Spleen (tissue), 11 donors: Measurements from ENCODE around the gene CHKB. TPM values are rescaled to one million over a fixed set of nuclear protein-coding genes. Genes with fewer than 3 reads are reported as not detected.

Experiments used
- DNase-seq: peaks from one replicate; pipeline ENCODE4 v3.0.0-alpha.2; 2020
- H3K27ac ChIP-seq, 8 donors: fragments of 200-600 bp; sonication (generic) in 7 of 8; 1 replicate in 4 of 8; 2 replicates in 4 of 8; pipeline versions ENCODE4 v1.5.0 to v1.8.0; 2016 to 2021; ENCODE audit warnings: inconsistent platforms in 4 of 8, mild to moderate bottlenecking in 4 of 8, moderate library complexity in 1 of 8
- H3K27me3 ChIP-seq, 7 donors: fragments of 200-600 bp; sonication (generic) in 6 of 7; replicated peaks in 1 of 7; 1 replicate in 4 of 7; 2 replicates in 3 of 7; pipeline versions ENCODE4 v1.5.0 to v1.8.0; 2016 to 2021; ENCODE audit warnings: inconsistent platforms in 3 of 7, mild to moderate bottlenecking in 1 of 7
- H3K36me3 ChIP-seq, 6 donors: fragments of 200-600 bp; sonication (generic) in 5 of 6; 1 replicate in 4 of 6; 2 replicates in 2 of 6; pipeline versions ENCODE4 v1.5.0 to v1.8.0; 2016 to 2021; ENCODE audit warnings: inconsistent platforms in 2 of 6
- H3K4me1 ChIP-seq, 6 donors: fragments of 200-600 bp; sonication (generic) in 5 of 6; 1 replicate in 3 of 6; 2 replicates in 3 of 6; pipeline versions ENCODE4 v1.5.0 to v1.8.0; 2016 to 2021; ENCODE audit warnings: inconsistent platforms in 3 of 6
- H3K4me3 ChIP-seq, 8 donors: fragments of 200-600 bp; sonication (generic) in 7 of 8; 1 replicate in 4 of 8; 2 replicates in 4 of 8; pipeline versions ENCODE4 v1.5.0 to v1.8.0; 2016 to 2021; ENCODE audit warnings: inconsistent platforms in 4 of 8, mild to moderate bottlenecking in 4 of 8, moderate library complexity in 2 of 8
- H3K9me3 ChIP-seq, 8 donors: fragments of 200-600 bp; sonication (generic) in 7 of 8; 1 replicate in 4 of 8; 2 replicates in 4 of 8; pipeline versions ENCODE4 v1.5.0 to v1.8.0; 2016 to 2021; ENCODE audit warnings: inconsistent platforms in 4 of 8
- POLR2A ChIP-seq, 3 donors: fragments of 450-650 bp; IDR thresholded peaks; one replicate each; pipeline ENCODE4 v1.5.1; 2017; ENCODE audit warnings: antibody characterized with exemption in 3 of 3, mild to moderate bottlenecking in 1 of 3
- POLR2AphosphoS5 ChIP-seq, 3 donors: sonication (generic); formaldehyde crosslinking; IDR thresholded peaks; one replicate each; pipeline ENCODE4 v1.5.1; 2017; ENCODE audit warnings: antibody characterized with exemption in 3 of 3
- WGBS, 5 donors: extraction: QIAGEN DNeasy Blood & Tissue Kit in 3 of 5; methylation state at CpG; one replicate each; pipeline versions ENCODE4 v1.1.5 to v1.1.7; 2013 to 2018; 5-methylcytosine and 5-hydroxymethylcytosine counted together
- intact Hi-C: fragments of 100-400 bp; cut with DNase I; formaldehyde crosslinking; loops from one replicate; pipeline ENCODE4 v1.15.0; 2023; ENCODE audit warnings: low total_unique reads
- polyA plus RNA-seq, 3 donors: library from polyadenylated mRNA; stranded (reverse); fragments of 200-250 nt; gene quantifications; one replicate each; pipeline ENCODE4 v1.2.1, GENCODE V29; 2013
- total RNA-seq, 7 donors: library from RNA; depleted of rRNA in 3 of 7; stranded (reverse); fragments of >200 nt in 3 of 7; fragmentation: NEBNext Ultra II Directional in 4 of 7; extraction: Animal tissue kit (Norgen Biotek cat#: 25700) in 4 of 7; gene quantifications; one replicate each; pipeline versions ENCODE4 v1.1.0 to v1.2.1, GENCODE V29; 2016 to 2021
- TF ChIP-seq, protein P1 (sequence below), 11 experiments: fragments of 200-600 bp in 7 of 11; fragments of 450-650 bp in 4 of 11; sonication (generic) in 4 of 11; IDR thresholded peaks in 8 of 11; conservative IDR thresholded peaks in 3 of 11; 1 replicate in 7 of 11; 2 replicates in 4 of 11; pipeline versions ENCODE4 v1.4.0 to v1.8.0; 2016 to 2021; ENCODE audit warnings: antibody characterized with exemption in 11 of 11, inconsistent platforms in 4 of 11, mild to moderate bottlenecking in 1 of 11
- donor health status: healthy with polysubstance abuse.
- donor health status: DM: no; HTN: no; CAD: no; lungs with moderate emphysema.
- donor health status: DM: no; HTN: no; CAD: no.
- donor health status: Bipolar disorder and iron deficiency.
- donor health status: healthy.
- donor health status: DM: no; HTN: no; CAD: no.
- donor health status: DM: yes; HTN: yes; CAD: no.

The CHKB gene
- total and polyA plus RNA-seq, 10 donors: 94.4 to 502 (median 129) TPM

DNA sequence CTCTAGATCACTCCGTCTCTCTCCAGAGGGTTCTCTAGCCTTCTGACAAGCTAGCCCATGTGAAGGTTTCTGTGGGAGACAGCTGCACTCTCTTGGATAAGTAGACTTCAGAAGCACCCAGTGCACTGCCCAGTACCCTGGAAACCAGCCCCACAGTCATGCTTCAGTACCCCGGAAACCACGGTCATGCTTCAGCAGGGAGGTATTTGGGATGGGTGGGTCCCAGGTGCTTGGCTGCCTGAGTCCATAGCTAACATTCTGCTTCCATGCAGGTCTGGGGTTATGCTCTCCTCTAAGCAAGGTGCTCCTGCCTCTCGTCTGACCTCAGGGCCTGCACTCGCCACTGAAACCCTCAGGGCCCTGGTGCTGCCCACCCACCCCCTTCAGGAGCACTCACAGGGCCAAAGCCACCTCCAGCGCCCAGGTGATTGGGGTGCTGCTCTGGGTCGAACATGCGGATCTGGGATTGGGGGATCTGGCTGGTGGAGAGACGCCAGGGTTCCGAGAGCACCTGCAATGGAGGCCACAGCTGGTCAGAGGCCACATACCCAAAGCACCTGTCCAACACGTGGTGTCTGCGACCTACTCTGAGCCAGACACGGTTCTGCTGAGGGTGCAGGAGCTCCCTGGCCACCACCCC lies 12.6 kb downstream of the CHKB start:
- no peak for DNase-seq

DNA sequence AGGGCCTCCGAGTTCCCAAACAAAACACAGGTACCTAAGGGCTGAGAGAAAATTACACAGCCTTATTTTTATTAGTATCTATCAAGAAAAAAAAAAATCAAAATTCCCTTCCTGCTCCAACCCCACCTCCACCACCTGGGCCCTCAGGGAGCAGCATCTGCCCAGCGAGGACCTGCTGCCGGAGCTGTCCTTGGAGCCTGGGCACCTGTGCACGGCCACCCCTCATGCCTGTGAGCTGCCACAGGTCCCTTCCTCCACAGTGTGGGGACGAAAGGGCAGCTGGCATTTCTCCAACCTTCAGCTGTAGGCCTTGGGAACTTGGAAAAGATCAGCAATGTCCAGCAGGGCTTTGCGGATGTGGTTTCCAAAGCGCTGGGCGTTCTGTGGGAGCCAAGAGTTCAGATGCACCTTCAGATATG lies 13.6 kb downstream of the CHKB start:
- H3K9me3 ChIP-seq: no peaks in the 10 kb centered on the region
- intact Hi-C loops: no loop called here
- H3K4me3 ChIP-seq: no peak overlapping the region
- whole genome bisulfite sequencing, 5 donors: 82 to 96% (median 90%) methylated on average over 8 of the region's 8 CpGs
- H3K36me3 ChIP-seq: peaks cover 0 to 69% (median 32%) of the 10 kb centered on the region in 6 donors
- H3K27ac ChIP-seq: no peak overlapping the region
- no peaks in the 10 kb centered on the region for H3K27me3 ChIP-seq
- no peaks in the 10 kb centered on the region for H3K4me1 ChIP-seq
- TF ChIP-seq, protein P1, sequence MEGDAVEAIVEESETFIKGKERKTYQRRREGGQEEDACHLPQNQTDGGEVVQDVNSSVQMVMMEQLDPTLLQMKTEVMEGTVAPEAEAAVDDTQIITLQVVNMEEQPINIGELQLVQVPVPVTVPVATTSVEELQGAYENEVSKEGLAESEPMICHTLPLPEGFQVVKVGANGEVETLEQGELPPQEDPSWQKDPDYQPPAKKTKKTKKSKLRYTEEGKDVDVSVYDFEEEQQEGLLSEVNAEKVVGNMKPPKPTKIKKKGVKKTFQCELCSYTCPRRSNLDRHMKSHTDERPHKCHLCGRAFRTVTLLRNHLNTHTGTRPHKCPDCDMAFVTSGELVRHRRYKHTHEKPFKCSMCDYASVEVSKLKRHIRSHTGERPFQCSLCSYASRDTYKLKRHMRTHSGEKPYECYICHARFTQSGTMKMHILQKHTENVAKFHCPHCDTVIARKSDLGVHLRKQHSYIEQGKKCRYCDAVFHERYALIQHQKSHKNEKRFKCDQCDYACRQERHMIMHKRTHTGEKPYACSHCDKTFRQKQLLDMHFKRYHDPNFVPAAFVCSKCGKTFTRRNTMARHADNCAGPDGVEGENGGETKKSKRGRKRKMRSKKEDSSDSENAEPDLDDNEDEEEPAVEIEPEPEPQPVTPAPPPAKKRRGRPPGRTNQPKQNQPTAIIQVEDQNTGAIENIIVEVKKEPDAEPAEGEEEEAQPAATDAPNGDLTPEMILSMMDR (IDR thresholded peaks at IDR 0.05 in 8 of 11, conservative IDR thresholded peaks at IDR 0.05 in 3 of 11): no peak
- TF ChIP-seq POLR2AphosphoS5 (IDR thresholded peaks at IDR 0.05) (no peak), POLR2A (IDR thresholded peaks at IDR 0.05) (no peak)
- no peak for DNase-seq

More for the DNA sequence above, 12.6 kb downstream of the CHKB start:
- TF ChIP-seq, protein P1 (IDR thresholded peaks at IDR 0.05 in 8 of 11, conservative IDR thresholded peaks at IDR 0.05 in 3 of 11): no peak
- TF ChIP-seq POLR2A (IDR thresholded peaks at IDR 0.05) (no peak), POLR2AphosphoS5 (IDR thresholded peaks at IDR 0.05) (no peak)
- Histone ChIP-seq H3K4me1 (no peaks in the 10 kb centered on the region), H3K27me3 (no peaks in the 10 kb centered on the region), H3K9me3 (no peaks in the 10 kb centered on the region), H3K4me3 (no peak overlapping the region), H3K36me3 (peaks cover 0 to 77% (median 32%) of the 10 kb centered on the region in 6 donors), H3K27ac (no peak overlapping the region)
- WGBS, 5 donors: 86 to 95% (median 92%) methylated on average over 8 to 13 of the region's 13 CpGs
- intact Hi-C loops: no loop called here

DNA sequence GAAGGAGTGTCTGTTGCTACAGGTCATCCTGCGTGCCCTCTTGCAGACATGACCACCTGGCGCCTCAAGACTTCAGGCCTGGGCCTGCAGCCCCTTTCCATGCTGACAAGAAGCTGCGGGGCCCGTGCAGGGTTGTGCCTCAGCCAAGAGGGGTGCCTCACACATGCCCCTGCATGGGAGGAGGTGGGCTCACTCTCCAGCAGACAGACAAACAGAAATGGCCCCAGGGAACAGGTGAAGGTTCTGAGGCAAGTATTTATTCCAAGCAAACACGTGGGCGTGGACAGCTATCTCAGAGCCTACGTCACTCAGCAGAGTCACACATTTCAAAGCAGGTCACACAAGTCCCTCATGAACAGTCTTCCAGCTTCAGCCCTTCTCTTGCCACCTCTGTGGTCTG lies 14.0 kb downstream of the CHKB start:
- TF ChIP-seq, protein P1 (IDR thresholded peaks at IDR 0.05 in 8 of 11, conservative IDR thresholded peaks at IDR 0.05 in 3 of 11): no peak
- no peak for TF ChIP-seq POLR2A (IDR thresholded peaks at IDR 0.05)
- no peak for TF ChIP-seq POLR2AphosphoS5 (IDR thresholded peaks at IDR 0.05)
- Histone ChIP-seq H3K36me3 (peaks cover 0 to 65% (median 32%) of the 10 kb centered on the region in 6 donors), H3K27me3 (no peaks in the 10 kb centered on the region), H3K4me1 (peaks cover under 1 to 3% (median 3%) of the 10 kb centered on the region in 6 donors), H3K4me3 (no peak overlapping the region), H3K9me3 (no peaks in the 10 kb centered on the region), H3K27ac (no peak overlapping the region)
- 91 to 98% (median 93%) methylated on average over 7 of the region's 7 CpGs for WGBS, 5 donors
- no peak for DNase-seq
- intact Hi-C loops: no loop called here

DNA sequence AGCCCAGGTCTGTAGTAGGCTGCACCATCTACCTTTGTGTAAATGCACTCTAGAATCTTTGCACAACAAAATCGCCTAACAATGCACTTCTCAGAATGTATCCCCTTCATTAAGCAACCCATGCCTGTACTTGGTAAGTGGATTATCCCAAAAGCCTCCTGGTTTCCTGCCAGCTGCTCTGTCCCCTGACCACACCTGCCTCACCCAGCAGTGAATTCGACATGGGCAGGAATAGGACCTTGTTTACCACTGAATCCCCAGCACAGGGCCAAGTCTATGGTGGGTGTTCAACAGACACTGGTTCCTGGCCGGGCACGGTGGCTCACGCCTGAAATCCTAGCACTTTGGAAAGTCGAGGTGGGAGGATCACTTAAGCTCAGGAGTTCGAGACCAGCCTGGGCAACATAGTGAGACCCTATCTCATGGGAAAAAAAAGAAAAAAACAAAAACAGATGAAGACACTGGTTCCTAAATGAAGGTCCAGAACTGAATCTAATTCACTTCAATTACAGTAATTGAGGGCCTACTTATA lies 14.9 kb downstream of the CHKB start:
- intact Hi-C loops: no loop called here
- 90 to 95% (median 93%) methylated on average over 7 of the region's 7 CpGs for WGBS, 5 donors
- H3K4me3 ChIP-seq: no peak overlapping the region
- H3K36me3 ChIP-seq: peaks cover 0 to 57% (median 32%) of the 10 kb centered on the region in 6 donors
- H3K27ac ChIP-seq: no peak overlapping the region
- H3K4me1 ChIP-seq: peaks cover 4 to 12% (median 9%) of the 10 kb centered on the region in 6 donors
- no peaks in the 10 kb centered on the region for H3K27me3 ChIP-seq
- H3K9me3 ChIP-seq: no peaks in the 10 kb centered on the region
- DNase-seq: no peak
- no peak for TF ChIP-seq POLR2A (IDR thresholded peaks at IDR 0.05)
- TF ChIP-seq, protein P1 (IDR thresholded peaks at IDR 0.05 in 8 of 11, conservative IDR thresholded peaks at IDR 0.05 in 3 of 11): no peak
